Mesenteric fat pad (tissue), 1 donor: ENCODE results near the gene DENND4B. TPM values are rescaled to one million over a fixed set of nuclear protein-coding genes. Genes with fewer than 3 reads are reported as not detected.

Experiments used
- DNase-seq: peaks from one replicate; pipeline ENCODE4 v3.0.0-alpha.2; 2020; ENCODE audit warnings: low spot score
- total RNA-seq: library from RNA; stranded (reverse); fragmentation: NEBNext Ultra II Directional; extraction: Animal tissue kit (Norgen Biotek cat#: 25700); gene quantifications from one replicate; pipeline ENCODE4 v1.2.1, GENCODE V29; 2021
- donor health status: DM: yes; HTN: yes; CAD: no.

Gene DENND4B
- total RNA-seq, 1 donor from 2014 or later: 67.5 TPM

DNA sequence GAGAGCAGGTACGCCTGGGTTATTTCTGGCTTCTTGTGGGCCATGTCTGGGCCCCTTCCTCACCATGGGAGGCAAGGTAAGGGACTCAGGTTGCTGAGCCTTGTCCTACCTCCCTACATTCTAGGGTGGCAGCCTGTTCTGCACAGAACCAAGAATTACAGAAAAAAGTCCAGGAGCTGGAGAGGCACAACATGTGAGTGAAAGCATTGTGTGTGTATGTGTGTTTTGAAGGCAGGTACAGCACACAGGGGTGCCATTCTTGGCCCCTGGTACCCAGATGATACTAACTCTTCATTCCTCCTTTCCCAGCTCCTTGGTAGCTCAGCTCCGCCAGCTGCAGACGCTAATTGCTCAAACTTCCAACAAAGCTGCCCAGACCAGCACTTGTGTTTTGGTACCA, 26.6 kb upstream of the DENND4B start:
- no peak for DNase-seq

DNA sequence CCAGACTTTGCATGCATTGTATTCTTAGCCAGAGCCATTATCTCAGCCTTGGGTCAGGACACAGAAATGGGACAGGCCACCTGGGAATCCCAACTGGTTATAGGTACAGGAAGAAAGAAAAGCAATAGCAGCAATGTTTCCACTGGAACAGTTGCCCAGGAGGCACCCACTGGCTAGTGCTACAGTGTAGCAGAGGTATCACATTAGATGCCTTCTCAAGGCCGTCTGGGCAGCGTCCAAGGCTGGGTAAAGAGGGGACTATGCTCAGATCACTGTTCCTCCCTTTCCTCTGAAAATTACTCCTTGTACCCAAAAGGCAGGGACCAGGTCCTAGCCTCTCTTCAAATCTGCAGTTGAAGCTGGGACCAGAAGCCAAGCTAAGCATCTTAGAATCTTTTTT, 23.8 kb upstream of the DENND4B start:
- DNase-seq: no peak

DNA sequence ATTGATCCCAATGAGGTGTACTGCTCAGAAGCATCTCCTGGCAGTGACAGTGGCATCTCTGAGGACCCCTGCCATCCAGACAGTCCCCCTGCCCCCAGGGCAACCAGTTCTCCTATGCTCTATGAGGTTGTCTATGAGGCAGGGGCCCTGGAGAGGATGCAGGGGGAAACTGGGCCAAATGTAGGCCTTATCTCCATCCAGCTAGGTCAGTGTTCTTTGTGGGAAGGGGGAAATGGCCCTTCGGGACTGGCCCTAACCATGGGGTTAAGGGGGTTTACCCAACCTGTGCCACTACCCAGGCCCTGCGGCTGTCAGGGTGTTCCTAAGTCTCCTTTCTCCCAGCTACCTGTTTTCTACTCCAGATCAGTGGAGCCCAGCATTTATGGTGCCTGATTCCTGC, 22.5 kb upstream of the DENND4B start:
- no peak for DNase-seq

DNA sequence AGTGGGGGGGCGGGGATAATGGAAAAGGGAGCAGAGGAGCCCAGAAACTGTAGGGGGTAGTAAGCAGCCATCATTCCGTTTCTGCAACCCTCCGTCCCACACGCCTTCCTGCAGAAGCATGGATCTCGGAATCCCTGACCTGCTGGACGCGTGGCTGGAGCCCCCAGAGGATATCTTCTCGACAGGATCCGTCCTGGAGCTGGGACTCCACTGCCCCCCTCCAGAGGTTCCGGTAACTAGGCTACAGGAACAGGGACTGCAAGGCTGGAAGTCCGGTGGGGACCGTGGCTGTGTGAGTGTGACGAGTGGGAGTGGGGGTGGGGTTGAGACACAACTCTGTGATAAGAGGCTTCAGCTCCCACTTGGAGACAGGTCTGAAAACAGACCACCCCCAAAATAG, 21.9 kb upstream of the DENND4B start:
- no peak for DNase-seq

DNA sequence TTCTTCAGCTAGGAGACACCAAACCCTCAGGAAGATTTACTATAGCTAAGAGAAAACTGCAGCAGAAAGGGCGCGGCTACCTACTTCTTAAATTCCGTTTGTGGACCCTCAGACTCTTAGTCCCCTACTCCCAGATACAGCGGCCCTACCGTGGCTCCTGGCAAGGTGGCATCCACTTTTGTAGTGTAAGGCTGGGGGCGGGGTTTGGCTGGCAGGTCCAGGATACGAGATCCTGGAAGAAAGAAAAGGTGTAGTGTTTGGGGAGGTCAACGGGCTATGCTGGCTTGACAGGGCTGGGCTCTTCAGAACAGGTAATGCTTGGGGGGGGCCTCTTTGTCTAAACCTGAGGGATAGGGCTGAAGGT, 21.5 kb upstream of the DENND4B start:
- no peak for DNase-seq

DNA sequence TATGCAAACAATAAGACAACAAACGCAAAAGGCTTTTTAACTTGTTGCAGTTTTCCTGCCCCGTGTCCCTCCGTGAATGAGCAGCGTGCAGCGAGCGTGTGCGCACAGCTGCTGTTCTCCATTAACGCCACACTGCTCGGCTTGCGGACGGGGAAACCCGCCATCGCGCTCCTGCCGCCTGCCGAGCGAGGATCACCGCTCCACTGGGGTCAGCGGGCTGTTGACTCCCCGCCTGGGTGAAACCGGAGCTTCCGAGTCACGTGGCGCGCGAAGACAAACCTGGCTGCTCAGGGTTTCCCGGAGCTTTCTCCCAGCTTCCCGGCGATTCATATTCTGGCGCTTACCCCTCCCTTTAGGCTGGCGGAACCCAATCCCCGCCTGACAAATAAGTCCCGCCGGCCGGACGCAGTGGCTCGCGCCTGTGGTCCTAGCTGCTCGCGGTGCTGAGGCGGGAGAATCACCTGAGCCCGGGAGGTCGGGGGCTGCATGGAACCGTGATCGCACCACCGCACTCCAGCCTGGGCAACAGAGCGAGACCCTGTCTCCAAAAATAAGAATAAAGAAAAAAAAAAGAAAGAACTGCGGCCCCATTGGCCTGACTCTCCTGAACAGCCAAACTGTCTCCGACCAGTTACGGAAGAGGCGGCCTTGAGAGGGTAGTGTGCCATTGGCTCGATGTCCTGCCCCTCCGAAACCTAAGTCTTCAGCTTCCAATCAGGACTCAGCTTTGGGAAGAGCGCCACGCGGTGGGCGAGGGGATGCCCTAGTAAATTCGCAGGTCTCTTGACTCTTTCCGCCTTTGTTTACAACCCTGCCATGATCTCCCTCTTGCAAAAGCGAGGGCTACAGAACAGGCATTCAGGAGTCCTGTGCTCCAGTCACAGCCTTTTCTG, 20.8 kb upstream of the DENND4B start, which contains the start of gene CREB3L4:
CREB3L4 (plus strand) TSS at position 796 of the 893 bp plus-strand sequence. CDS start 624 bp downstream, outside the sequence.
- DNase-seq: peak; percentile 94

DNA sequence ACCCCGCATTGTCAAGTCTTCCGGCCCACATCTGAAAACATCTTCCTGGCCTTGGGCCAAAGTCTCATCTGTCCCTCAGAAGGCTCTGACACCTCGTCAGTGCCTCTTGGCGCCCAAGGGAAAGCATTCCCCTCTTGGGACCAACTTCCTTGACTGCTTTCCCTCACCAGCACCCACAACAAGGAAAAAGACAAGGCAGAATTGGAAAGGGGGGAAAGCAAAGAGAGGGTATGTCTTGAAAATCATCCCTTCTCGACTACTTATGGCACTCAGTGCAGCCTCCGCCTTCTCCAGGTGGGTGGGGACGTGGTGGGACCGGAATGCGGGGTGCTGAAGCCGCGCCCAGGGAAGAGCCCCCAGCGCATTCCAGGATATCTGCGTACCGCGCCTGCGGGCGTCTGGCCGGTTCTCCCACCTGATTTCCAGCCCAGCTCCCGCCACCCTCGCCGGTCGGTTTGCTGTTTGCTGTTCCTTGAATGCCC, 17.4 kb upstream of the DENND4B start:
- no peak for DNase-seq

DNA sequence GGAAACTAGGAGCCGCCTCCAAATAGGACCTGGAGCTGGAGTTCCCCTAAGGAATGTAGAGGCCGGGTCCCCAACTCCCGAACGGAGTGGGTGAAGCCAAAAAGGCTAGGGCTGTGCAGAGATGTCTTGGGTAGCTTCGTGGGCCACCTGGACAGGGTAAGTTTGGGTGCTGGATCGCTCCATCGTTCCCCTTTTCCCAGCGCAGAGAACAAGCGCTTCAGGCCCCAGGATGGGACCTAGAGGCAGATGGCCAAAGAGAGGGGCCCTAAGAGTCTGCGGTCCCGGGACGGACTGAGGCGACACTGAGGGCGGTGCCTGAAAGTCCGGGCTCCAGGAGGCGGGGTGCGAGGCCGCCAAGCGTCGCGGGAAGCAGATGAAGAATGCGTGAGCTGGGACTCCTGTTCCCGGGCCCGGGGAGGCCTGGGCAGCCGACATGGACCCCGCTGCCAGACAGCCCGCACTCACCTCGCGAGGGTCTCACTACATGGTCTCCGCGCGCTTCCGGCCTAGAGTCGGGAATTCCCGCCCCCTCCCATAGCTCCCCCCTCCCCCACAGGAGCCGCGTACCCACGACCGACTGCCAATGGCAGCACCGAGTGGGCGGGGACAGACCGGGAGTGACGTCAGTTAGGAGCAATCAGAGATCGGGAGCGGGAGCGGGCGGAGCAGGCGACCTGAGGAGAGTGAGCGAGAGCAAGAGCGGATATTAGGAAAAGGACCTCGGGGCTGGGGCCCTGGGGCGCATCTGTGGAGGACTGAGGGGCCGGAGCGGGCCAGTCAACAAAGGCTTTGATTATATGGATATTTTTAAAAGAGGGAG, 16.7 kb upstream of the DENND4B start, which contains the start of gene SLC39A1:
SLC39A1 (minus strand) TSS at position 508 of the 820 bp plus-strand sequence. CDS start 822 bp downstream, outside the sequence.
- peak; percentile 98 for DNase-seq

DNA sequence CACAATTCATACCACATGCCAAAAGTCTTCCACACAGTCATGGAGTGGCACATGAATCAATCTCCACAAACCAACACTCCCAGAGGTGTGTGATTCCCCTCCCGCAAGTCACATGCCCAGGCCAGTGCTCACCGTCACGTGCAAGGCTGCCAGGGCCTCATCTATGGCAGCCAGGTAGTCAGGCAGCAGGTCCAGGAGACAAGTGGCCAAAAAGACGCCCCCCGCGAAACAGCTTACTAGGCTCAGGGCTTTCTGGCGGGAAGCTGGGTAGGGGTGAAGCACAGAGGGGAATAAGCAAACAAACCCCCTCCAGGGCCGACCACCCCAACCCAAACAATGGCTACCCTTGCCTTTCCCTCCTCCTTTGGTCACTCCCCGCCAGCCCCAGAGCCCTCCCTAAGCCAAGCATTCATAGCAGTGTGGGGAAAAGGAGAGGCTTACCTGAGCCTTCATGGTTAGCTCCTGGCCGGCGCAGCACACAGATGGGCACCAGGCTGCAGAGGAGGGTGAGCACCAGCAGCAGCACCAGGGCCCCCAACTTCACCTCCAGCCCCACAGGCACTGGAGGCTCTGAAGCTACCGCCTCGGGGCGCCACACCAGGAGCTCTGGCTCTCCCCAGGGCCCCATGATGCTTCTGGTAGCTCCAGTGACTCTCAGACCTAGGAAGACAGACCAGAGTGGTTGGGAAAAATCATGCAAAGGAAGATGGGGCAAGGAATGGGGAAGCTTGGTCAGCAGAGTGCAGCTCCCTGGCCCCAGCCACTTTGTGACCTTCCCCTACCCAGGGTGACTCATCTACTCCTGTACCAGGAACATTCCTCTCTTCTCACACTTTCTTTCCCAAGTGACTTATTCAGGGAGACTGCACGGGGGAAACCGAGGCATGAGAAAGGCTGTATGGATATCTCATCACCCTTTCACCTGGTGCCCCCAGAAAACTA, 15.8 kb upstream of the DENND4B start:
- DNase-seq: no peak

DNA sequence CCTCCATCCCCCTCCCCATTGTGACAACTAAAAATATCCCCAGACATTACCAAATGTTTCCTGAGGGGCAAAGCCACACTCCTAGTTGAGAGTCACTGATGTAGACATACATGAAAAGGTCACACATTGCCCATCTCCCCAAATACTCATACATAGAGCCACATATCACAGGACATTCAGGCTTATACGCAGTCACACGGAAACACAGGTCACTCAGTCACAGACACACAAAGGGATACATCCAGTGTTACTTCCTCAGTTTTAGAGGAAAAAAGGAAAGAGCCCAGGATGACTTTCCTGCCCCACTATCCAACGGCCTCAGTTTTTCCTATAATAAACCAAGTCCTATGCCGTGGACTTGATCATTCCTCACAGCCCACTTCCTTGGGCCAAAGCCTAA, 14.9 kb upstream of the DENND4B start:
- DNase-seq: no peak

DNA sequence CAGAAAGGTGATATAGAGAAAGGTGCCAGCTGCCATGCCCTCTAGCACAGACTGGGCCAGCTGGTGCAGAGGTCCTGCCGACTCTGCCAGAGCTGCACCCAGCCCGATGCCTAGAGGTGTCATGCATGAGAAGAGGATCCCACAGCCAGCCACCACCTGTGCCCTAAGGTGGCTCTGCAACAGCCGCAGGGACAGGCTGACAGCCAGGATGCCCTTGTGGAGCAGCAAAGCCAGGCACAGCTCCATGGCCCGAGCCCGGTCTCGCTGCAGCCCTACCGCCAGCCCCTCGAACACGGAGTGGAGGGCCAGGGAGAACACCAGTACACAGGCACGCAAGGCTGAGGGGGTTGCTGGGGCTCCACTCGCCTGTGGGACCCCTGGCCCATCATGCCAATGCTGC, 13.7 kb upstream of the DENND4B start:
- DNase-seq: no peak

DNA sequence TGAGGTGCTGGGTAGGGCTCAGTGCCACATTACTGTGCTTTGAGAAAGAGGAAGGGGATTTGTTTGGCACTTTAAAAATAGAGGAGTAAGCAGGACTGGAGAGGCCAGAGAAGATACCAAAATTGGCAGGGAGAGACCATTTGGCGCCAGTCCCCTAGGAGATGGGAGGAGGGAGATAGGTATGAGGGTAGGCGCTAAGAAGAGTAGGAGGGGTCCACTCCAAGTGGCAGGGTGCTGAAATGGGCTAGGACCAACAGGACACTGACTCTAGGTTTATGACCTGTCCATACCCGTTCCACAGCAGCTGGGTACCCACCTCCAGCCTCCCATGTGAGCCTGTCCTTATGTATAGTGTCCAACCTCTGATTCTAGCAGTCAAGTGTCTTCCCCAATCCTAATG, 12.9 kb upstream of the DENND4B start:
- no peak for DNase-seq

DNA sequence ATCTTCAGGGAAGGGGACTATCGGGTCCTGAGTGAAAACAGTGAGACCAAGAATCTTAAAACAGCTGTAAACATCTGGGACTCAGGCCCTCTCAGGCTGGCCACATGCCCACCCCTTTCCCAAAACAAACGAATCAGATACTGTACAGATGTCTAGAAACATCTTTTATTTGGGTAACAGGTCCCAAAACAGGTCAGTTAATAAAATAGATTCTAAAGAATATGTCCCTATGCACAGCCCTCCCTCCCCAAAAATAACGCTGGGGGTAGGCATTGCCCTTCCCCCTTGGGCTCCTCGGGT, 12.4 kb upstream of the DENND4B start:
- DNase-seq: no peak

DNA sequence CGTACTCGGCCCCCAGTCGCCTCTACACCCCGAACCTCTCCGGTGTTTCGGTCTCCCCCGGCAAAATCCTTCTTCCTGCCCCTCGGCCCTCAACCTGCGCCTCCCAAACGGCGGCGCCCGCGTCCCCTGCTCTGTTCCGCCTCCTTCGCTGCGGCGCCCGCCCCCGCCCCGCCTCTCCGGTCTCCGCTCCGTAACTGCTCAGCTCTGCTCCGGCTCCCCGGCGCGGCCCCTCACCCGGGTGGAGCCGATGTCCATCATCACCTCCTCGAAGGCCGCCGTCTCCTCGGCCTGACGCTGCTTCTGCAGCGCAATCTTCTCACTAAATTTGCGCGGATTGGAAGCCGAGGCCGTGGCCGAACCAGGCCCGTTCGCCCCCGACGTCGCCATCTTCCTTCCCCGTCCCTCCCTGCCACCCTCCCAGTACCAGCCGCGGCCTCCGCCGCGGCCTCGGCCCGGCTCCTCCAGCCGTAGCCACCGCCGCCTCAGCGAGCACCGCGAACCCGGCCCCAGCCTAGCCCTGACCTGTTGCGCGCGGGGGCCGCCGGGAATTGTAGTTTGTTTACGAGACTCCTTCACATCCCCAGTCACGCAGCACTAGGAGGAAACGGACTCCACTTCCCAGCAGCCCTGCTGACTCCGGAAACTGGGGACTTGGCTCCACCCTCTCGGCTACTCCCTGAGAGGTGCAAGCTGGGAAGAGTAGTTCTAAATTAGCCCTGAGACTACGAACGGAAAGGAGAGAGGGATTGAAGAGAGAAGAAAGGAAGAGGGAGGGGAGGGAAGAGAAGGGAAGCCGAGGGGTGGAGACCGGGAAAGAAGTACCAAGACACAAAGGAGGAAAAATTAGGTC, 11.8 kb upstream of the DENND4B start, which contains the start of gene CRTC2:
CRTC2 (minus strand) TSS at position 502 of the 850 bp plus-strand sequence; CDS start at position 387, 115 bp downstream.
- peak; percentile 98 for DNase-seq

DNA sequence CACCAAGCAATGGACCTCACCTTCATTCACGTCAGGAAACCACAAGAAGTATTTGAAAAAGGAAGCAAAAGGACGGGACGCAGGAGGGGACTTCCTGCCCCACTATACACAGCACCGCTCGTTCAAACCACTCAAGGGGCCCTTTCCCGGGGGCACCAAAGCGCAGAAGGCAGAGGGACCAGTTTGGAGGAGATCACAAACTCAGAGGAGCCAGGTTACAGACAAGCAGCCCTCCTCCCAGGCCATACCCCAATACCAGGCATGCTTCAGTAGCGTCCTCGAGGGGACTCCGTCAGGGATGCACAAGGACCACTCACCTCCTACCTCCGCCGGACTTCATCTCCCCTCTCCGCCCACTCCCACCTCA, 11.2 kb upstream of the DENND4B start:
- DNase-seq: no peak

DNA sequence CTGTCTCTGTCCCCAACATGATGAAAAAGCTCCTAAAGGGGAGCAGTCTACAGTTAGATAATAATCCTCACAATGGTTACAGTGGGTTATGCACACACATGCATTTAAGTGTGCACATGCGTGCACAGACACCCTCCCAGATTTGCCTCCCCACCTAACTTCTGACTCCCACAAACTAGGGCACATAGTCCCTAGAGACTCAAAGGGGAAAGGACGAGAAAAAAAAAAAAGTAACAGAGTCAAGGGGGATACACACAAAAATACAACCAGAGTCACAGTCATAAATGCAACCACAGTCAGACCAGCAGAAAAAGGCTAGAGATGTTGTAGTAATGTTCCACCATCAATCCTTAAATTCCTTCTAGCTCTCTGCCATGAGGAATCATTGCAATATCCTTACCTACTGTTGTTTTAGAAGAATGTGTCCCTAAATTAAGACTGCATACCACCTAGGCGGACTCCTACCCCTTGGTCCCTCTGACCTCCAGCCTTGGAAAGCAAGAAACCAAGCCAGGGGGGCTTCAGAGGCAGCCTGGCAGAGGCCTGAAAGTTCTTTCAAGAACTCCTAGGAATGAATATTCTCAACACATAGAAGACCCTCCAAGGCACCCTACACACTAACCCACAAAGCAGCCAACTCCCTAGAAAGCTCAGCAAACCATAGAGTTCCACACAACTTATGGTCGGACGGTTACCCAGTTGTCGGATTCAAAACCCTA, 10.6 kb upstream of the DENND4B start:
- DNase-seq: no peak

DNA sequence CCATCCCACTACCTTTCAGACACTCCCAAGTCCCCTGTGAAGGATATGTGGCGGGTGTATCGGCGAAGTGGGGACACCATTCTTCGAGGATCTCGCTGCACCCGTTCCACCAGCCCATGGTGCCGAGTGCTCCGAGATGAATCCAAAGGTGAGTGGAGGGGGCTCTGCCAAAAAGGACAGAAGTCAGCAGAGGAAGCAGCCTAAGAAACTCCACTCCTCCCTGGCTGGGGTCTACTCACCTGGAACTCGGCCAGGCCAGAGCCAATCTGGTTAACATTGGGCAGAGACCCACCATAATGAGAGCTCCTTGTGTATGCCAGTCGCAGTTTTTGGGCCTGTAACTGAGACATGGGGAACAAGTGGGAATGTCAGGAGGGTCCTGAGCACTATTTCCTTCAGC, 8.3 kb upstream of the DENND4B start:
- DNase-seq: no peak

DNA sequence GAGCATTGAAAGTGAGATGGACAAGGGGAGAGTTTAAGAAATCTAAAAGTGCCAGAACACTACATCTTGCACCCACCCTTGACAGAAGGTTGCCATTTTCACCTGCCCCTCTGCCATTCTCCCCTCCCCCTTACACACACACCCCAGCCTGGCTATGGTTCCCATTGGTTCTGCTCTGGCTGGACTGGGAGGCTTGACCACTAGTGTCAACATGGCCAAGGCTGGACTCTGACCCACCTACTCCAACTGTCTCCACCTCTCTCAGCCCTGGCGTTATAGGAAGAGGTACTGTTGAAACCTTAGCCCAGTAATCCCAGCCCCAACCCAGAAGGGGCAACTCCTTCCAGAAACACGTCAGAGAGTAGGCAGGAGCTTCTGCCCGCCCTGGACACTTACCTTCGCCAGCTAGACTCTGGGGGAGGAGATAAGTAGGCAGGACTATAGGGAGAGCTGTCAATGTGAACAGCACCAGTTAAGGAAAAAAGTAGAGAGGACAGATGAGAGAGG, 7.4 kb upstream of the DENND4B start:
- no peak for DNase-seq

DNA sequence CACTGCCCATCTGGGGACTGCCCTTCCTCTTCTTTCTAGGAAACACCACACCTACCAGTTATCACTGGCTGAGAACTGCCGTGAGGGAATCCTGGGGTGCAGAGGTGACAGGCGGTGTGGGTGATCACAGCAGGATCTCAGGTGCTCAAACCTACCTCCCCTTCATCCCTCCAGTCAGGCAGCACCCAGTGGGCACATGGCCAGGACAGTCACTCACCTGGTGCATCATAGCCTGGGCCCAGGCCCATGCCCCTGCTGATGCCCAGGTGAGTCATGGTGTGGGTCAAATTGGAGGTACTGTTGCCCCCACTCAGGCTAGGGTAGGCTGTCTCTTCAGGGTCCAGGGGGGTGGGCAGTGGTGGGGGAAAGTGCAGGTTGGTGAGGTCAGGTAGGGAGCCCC, 5.3 kb upstream of the DENND4B start:
- no peak for DNase-seq
